Activated CD4-positive, alpha-beta T cell treated with anti-CD3 and anti-CD28 coated beads for 4 hours (primary cell): ENCODE data around the gene CPXM1.

Experiments used
- DNase-seq, 2 donors: peaks; one replicate each; pipeline ENCODE4 v3.0.0-alpha.2; 2020

Gene CPXM1

GRCh38 chr20:2762578-2763131, 37.8 kb downstream of the CPXM1 start:
- no peak for DNase-seq

GRCh38 chr20:2761885-2762284, 38.5 kb downstream of the CPXM1 start:
- DNase-seq, result no peak

GRCh38 chr20:2760952-2761305, 39.5 kb downstream of the CPXM1 start:
- DNase-seq, result no peak

DNA sequence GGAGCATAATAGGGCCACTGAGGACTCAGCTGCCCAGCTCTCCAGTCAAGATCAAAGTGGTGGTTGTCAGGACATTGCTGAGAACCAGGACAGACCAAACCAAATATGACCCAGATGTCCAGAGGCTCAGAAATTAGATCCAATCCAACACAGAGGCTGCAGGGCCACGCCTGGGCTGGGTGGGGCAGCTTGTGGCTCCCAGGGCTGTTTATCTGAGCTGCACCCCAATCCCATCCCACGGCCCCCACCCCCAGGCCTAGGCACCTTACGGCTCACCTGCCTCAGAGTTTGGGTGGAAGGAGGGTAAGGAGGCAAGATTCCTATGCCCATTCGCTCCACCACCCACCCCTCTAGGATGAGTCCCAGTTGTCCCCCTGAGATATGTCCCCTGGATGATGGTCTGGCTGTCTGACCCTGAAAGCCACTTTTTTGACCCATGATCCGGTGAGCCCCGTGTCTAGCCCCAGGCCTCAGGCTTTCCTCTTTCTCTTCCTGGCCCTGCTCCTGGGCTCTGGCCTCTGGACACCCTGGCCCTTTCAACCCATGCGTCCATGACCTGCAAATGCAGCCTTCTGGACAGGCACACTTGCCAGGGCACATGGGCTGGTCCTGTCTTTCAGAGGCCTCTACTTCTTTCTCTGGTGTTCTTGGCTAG, 40.0 kb downstream of the CPXM1 start:
- no peak for DNase-seq

GRCh38 chr20:2759603-2760296, 40.7 kb downstream of the CPXM1 start:
- DNase-seq, result no peak

DNA sequence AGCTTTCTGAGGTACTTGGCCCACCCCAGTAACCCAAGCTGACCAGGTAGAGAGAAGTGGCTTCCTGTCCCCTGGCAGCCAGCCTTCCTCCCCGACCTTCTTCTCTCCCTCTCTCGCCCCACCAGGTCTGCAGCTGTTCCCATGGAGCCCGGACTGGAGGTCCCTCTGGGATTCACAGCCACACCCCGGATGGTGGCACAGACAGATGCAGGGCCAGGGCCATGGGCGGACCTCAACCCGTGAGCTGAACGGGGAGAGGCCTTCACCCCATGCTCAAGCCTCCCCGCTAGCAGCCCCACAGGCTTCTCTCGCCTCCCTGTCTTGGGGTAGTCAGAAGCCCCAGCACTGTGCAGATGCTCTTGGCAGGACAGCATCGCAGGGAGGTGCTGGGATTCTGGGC, 41.3 kb downstream of the CPXM1 start:
- DNase-seq, result no peak

GRCh38 chr20:2757969-2758368, 42.5 kb downstream of the CPXM1 start:
- no peak for DNase-seq

DNA sequence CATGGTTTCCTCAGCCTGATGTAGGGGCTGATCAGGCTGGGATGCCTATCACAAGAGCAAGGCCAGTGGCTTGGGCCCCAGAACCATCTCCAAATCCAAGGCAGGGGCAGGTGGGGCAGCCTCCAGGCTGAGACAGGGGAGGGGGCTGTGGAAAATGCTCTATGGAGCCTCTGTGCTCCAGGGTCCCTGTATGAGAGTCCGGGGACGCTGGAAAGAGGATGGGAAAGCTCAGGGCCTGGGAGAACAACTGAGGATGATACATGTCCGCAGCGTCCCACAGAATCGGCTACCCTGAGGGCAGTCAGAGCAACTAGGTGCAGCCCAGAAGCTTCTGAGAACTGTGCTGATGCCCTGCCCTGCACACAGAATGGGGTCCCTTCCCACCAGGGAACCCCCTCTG, 43.4 kb downstream of the CPXM1 start:
- no peak for DNase-seq

GRCh38 chr20:2756056-2756611, 44.3 kb downstream of the CPXM1 start:
- DNase-seq, result no peak

DNA sequence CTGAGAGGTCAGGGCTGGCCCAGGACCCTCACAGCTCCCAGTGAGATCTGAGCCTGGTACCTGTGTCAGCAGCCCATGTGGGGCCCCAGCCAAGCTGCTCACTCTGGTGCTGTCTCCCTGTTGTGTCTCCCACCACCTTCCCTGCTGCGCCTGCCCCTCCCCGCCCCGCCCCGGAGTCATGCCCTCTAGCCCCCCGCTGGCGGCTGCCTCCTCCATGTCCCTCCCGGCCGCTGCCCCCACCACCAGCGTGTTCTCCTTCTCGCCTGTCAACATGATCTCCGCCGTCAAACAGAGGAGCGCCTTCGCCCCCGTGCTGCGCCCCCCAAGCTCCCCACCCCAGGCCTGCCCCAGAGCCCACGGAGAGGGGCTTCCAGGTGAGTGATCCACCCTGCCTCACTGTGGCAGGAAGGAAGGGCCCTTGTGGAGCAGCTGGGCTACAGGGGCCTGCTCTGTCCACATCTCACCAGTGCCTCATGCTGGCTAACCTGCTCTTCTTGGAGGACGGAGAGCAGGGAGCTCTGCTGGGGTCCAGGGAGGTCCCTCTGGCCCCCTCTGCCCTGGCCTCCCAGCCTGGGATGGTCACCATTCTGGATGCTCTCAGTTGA, 44.9 kb downstream of the CPXM1 start:
- no peak for DNase-seq

GRCh38 chr20:2754424-2754823, 46.0 kb downstream of the CPXM1 start:
- no peak for DNase-seq

DNA sequence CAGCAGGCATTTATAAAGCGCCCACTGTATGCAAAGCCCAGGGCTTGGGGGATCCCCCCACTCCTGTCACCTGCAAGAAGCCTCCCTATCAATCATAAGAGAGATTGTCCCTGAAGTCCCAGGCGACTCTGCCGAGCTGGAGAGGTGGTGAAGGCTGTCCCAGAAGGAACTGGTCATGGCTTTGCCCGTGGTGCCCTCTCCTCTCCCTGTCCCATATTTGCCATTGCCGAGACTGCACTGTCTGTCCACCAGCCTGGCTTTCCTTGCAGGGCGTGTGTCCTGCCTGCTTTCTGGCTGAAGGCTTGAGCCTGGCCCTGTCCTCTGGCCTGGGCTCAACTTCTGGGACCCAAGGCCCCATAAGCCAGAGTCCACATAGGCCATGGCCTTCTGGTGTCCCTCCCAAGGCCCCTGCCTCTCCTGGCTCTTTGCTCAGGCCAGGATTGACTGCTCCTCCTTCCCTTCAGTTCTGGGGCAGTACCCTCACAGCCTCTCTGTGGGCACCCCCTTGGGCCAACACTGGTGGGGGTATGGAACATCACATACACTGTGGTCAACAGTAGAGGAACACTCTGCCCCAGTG, 46.9 kb downstream of the CPXM1 start:
- DNase-seq, result no peak

DNA sequence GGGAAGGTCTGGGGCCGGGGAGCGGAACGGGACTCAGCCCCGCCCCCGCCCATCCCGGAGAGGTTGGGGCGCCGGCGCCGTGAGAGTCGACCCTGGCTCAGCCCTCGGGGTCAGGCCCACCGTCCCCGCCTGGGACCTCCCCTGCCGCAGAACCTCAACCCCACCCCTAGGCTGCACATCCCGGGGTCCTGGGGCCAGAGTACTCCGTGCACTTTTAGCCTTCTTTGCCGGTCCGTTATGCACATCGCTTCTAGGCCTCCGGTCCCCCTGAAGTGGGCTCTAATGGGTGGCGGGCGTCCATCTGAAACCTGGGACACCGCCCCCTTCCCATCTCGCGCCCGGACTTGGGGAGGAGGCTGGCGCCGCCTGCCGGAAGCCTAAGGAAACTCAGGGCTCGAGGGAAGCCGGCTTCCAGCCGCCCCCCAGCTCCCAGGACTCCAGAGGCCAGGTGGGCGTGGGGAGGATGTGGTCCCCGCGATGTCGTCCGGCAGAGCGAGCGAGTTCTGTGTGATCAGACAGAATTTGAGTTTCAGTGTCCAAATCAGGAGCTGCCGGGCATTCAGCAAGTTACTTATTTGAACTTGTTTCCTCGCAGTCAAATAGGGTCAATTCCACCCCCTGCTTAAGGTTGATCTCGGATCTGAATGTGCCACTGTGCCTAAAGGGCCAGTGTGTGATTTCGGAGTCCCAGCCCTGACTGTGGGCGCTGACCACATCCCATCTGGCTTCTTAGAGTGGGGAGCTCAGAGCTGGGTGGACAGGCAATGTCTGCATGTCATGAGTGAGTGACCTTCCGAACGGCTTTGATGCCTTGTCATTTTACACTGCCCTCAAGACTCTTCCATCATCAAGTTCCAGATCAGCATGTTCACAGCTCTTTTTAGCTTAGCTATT, 47.6 kb downstream of the CPXM1 start:
- DNase-seq, result peak; percentile 35 to 36

- DNase-seq, result peak; percentile 47 to 50
Observed at GRCh38 chr20:2751878-2752566, 48.4 kb downstream of the CPXM1 start.

DNA sequence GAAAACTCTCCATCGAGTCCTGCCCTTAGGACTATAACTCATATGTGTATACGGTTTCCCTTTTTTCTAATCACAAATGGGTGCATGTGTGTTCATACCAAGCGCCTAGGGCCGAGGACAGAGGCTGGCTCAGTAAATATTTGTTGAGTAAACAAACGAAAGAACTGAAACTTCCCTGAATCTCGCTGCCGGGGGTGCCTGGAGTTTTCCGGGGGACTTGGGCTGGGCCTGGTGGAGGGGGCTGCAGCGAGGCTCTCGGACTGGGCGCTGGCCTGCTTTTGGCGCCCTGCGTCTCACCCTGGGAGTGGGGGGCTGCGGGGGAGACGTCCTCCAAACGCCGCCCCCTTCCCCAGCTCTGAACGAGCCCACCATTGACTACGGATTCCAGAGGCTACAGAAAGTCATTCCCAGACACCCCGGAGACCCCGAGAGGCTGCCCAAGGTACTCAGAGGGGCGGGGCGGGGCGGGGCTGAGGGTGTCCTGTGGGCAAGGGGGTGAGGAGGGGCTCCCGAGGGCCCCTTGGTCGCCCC, 49.0 kb downstream of the CPXM1 start:
- no peak for DNase-seq

DNA sequence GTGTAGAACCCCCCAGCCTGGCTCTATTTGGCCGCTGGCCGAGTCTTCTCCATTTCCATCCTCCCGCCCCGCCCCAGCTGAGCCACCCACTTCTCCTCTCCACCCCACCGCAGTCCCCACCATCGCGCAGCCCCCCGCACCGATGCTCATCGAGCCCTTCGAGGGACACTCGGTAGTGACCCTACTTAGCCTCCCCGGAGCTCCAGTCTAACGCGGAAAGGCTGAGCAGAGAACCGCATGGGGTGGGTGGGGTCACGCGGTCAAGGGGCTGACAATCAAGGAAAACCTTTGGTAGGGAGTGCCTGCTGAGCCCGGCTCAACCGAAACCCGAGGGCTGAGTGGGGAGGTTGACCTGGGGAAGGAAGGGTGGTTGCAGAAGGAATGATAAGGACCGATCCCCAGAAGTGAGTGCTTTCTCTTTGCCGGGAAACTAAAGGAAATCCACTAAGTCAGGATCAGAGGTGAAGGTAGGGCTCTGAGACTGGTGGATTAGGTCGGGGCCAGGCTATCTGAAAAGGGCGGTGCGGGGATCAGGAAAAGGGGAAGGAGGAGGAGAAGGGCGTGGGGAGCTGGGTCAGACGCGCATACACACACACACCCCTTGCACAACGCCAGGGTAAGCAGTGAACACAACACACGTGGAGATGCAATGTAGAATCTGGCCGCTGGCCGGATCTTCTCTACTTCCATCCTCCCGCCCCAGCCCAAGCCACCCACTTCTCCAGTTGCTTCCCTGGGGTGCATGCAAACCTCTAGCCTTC, 49.8 kb downstream of the CPXM1 start:
- no peak for DNase-seq

DNA sequence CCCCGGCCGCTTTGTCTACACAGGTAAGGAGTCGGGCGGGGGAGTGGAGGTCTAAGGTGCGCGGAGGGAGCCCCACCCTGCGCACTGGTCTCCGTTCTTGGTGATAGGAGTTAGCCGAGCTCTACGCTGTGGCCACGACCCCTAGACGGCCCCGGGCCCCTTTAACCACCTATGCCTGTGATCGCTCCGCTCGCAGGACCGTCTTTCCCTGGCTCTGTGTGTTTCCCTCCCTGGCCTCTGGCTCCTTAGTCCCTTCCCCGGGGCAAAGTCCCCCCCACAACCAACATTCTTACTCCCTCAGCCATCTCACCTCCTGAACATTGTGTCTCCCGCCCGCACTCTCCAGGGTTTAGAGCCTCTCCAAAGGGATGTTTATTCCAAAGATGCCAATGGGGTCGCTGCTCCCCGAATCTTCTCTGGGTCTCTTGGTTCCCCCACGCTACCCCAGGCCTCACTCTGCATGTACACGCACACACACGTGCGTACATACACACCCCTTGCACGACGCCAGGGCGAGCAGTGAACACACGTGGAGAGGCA, 50.4 kb downstream of the CPXM1 start:
- DNase-seq, result no peak

- DNase-seq, result no peak
Observed at GRCh38 chr20:2749343-2749950, 51.0 kb downstream of the CPXM1 start.

DNA sequence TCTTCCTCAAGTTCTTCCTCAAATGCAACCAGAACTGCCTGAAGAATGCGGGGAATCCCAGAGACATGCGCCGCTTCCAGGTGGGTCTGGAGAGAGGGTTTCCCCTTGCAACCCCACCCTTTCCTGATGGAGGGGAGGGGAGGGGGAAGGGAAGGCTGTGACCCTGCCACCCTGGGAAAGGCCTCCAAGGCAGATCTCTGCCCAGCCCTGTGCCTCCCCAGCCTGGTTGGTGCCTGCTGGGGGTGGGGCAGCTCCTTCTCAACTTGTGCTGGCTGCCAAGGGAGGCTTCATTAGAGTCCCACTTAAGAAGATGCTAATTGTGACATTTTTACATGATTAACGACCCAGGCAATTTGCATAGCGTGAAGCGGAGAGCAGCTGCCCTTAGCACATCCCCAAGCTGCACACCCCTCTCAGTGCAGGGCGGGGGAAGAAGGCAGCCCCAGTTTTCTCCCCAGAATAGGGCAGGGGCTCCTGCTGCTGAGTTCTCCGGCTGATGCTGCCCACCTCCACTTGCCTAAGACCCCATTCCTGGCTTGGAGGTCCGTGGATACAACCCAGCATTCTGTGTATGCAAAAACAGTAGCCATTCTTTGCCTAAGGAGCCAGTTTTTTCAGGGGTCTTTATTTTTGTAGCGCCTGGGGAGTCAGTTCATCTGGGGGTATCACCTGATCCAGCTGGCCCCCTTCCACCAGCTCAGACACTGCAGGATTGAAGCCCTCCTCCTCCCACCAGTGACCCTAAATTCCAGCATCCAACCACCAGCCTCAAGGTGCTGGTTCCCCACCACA, 51.7 kb downstream of the CPXM1 start:
- no peak for DNase-seq
